GM21423 (cell line): ENCODE results near the gene MARF1.
"Not testable (repeated sequence)": the region's sequence is repeated elsewhere in the genome, so short reads cannot be mapped to it uniquely, and the experiment has no call there.

Source experiments
- ATAC-seq: cut with Tn5 transposase; IDR thresholded peaks from one replicate; pipeline ENCODE4 v1.9.1; 2021; ENCODE audit warnings: mild to moderate bottlenecking, moderate library complexity; ENCODE audit not compliant: unreplicated experiment

Gene MARF1

GRCh38 chr16:15643048-15643945, at the start of gene MARF1:
Gene MARF1, minus strand, starts transcription at chr16:15643154. Its CDS starts 3,921 bp downstream, at chr16:15639233.
- peak; percentile 48 for ATAC-seq

- not testable (repeated sequence) for ATAC-seq
These were observed 49.6 kb upstream of the MARF1 start for GRCh38 chr16:15692508-15692907.

GRCh38 chr16:15691046-15691445, 48.1 kb upstream of the MARF1 start:
- ATAC-seq: no peak

- ATAC-seq: no peak
These were observed 47.3 kb upstream of the MARF1 start for GRCh38 chr16:15690296-15690695.

- ATAC-seq: no peak
These were observed 46.3 kb upstream of the MARF1 start for GRCh38 chr16:15689290-15689689.

- ATAC-seq: no peak
These were observed 43.3 kb upstream of the MARF1 start for GRCh38 chr16:15686287-15686686.

- ATAC-seq: no peak
These were observed 39.2 kb upstream of the MARF1 start for GRCh38 chr16:15682105-15682570.

GRCh38 chr16:15677447-15677846, 34.5 kb upstream of the MARF1 start:
- no peak for ATAC-seq

- ATAC-seq: no peak
These were observed 33.6 kb upstream of the MARF1 start for GRCh38 chr16:15676506-15676905.

GRCh38 chr16:15674571-15674970, 31.6 kb upstream of the MARF1 start:
- no peak for ATAC-seq

GRCh38 chr16:15672514-15673167, 29.7 kb upstream of the MARF1 start:
- no peak for ATAC-seq

GRCh38 chr16:15672127-15672513, 29.2 kb upstream of the MARF1 start:
- ATAC-seq: not testable (repeated sequence)

- no peak for ATAC-seq
These were observed 28.7 kb upstream of the MARF1 start for GRCh38 chr16:15671530-15672117.

- ATAC-seq: no peak
These were observed 24.3 kb upstream of the MARF1 start for GRCh38 chr16:15667091-15667742.

- ATAC-seq: no peak
These were observed 22.2 kb upstream of the MARF1 start for GRCh38 chr16:15665107-15665506.

GRCh38 chr16:15660203-15660601, 17.2 kb upstream of the MARF1 start:
- no peak for ATAC-seq

- ATAC-seq: no peak
These were observed 15.6 kb upstream of the MARF1 start for GRCh38 chr16:15658556-15658955.

- no peak for ATAC-seq
These were observed 15.2 kb upstream of the MARF1 start for GRCh38 chr16:15658149-15658548.

GRCh38 chr16:15655561-15655960, 12.6 kb upstream of the MARF1 start:
- not testable (repeated sequence) for ATAC-seq

GRCh38 chr16:15654591-15654990, 11.6 kb upstream of the MARF1 start:
- ATAC-seq: no peak

- ATAC-seq: no peak
These were observed 10.3 kb upstream of the MARF1 start for GRCh38 chr16:15653227-15653626.
